IMR-90 (cell line): ENCODE results near the gene CYTH4. TPM values are rescaled to one million over a fixed set of nuclear protein-coding genes. Genes with fewer than 3 reads are reported as not detected.

Experiments
- ATAC-seq: fragments of 200-7000 bp; cut with Tn5 transposase; 2 replicates; pipeline ENCODE4 v1.9.1; 2020; ENCODE audit warnings: low read depth, mild to moderate bottlenecking, moderate library complexity
- BruUV-seq: library from RNA; stranded (reverse); fragments of 400-500 nt; replicated peaks from 2 replicates; lab custom pipeline; 2021; lab: Mats Ljungman, UMichigan
- CTCF ChIA-PET: fragments of 300-600 bp; formaldehyde crosslinking; extraction: SDS; loops from one replicate; lab custom pipeline; 2021; ENCODE audit warnings: antibody characterized with exemption; lab: Yijun Ruan, JAX
- POLR2A ChIA-PET: fragments of 300-600 bp; sonication (Branson Sonifier 250); formaldehyde crosslinking; loops from one replicate; lab custom pipeline; 2022; ENCODE audit warnings: antibody characterized with exemption; ENCODE audit not compliant: unreplicated experiment; lab: Charles Lee
- DNase-seq: peaks from one replicate; pipeline ENCODE4 v3.0.0; 2013
- H2AFZ ChIP-seq: replicated peaks from 2 replicates; pipeline ENCODE3; 2013; ENCODE audit warnings: low read length, mild to moderate bottlenecking; ENCODE audit not compliant: poor library complexity
- H2AK5ac ChIP-seq: 2 replicates; pipeline ENCODE4 v1.6.1; 2013; ENCODE audit warnings: low read depth, low read length, inconsistent platforms
- H2AK9ac ChIP-seq: replicated peaks from 2 replicates; pipeline ENCODE3; 2013; ENCODE audit warnings: mild to moderate bottlenecking, low read depth, low read length, moderate library complexity; ENCODE audit not compliant: poor library complexity
- H2BK120ac ChIP-seq: 2 replicates; pipeline ENCODE4 v1.6.1; 2013; ENCODE audit warnings: low read depth, low read length, inconsistent platforms
- H2BK15ac ChIP-seq: 3 replicates; pipeline ENCODE4 v1.6.1; 2013; ENCODE audit warnings: low read depth, low read length, inconsistent platforms
- H2BK20ac ChIP-seq: 2 replicates; pipeline ENCODE4 v1.6.1; 2013; ENCODE audit warnings: low read depth, mild to moderate bottlenecking, inconsistent platforms, low read length, moderate library complexity
- H2BK5ac ChIP-seq: 2 replicates; pipeline ENCODE4 v1.6.1; 2013; ENCODE audit warnings: mild to moderate bottlenecking, low read depth, low read length, inconsistent platforms; ENCODE audit not compliant: poor library complexity, severe bottlenecking
- H3K14ac ChIP-seq: replicated peaks from 2 replicates; pipeline ENCODE4 v1.6.1; 2013; ENCODE audit warnings: low read depth, low read length, inconsistent platforms
- H3K18ac ChIP-seq: 2 replicates; pipeline ENCODE4 v1.6.1; 2013; ENCODE audit warnings: low read depth, low read length, control low read depth
- H3K23ac ChIP-seq: 2 replicates; pipeline ENCODE4 v1.6.1; 2013; ENCODE audit warnings: low read depth, low read length, inconsistent platforms
- H3K27ac ChIP-seq: 2 replicates; pipeline ENCODE4 v1.5.1; 2013; ENCODE audit warnings: mild to moderate bottlenecking, control low read depth, low read length; ENCODE audit not compliant: insufficient read depth
- H3K27me3 ChIP-seq: 2 replicates; pipeline ENCODE4 v1.6.1; 2013; ENCODE audit warnings: low read length; ENCODE audit not compliant: control insufficient read depth, insufficient read depth
- H3K36me3 ChIP-seq: 2 replicates; pipeline ENCODE4 v1.6.1; 2013; ENCODE audit warnings: low read length, mixed read lengths; ENCODE audit not compliant: control insufficient read depth, insufficient read depth
- H3K4ac ChIP-seq: 2 replicates; pipeline ENCODE4 v1.6.1; 2013; ENCODE audit warnings: low read depth, low read length, inconsistent platforms
- H3K4me1 ChIP-seq: 2 replicates; pipeline ENCODE4 v1.6.1; 2013; ENCODE audit warnings: low read length, mixed read lengths; ENCODE audit not compliant: control insufficient read depth, insufficient read depth
- H3K4me2 ChIP-seq: 2 replicates; pipeline ENCODE4 v1.6.1; 2013; ENCODE audit warnings: low read depth, mild to moderate bottlenecking, control low read depth, low read length, moderate library complexity
- H3K4me3 ChIP-seq: 2 replicates; pipeline ENCODE4 v1.5.1; 2013; ENCODE audit warnings: low read depth, mild to moderate bottlenecking, control low read depth, low read length, moderate library complexity; ENCODE audit not compliant: insufficient read depth
- H3K56ac ChIP-seq: 2 replicates; pipeline ENCODE4 v1.6.1; 2013; ENCODE audit warnings: low read length, inconsistent platforms; ENCODE audit not compliant: insufficient read depth; ENCODE audit errors: extremely low read depth
- H3K79me1 ChIP-seq, 2 experiments: 2 replicates each; pipeline ENCODE4 v1.6.1; 2013; ENCODE audit warnings: low read length in 2 of 2, inconsistent platforms in 1 of 2, low read depth in 1 of 2
- H3K9ac ChIP-seq: 2 replicates; pipeline ENCODE4 v1.6.1; 2013; ENCODE audit warnings: low read depth, low read length, control low read depth
- H3K9me1 ChIP-seq: 2 replicates; pipeline ENCODE4 v1.6.1; 2013; ENCODE audit warnings: low read length, inconsistent platforms; ENCODE audit not compliant: insufficient read depth
- H3K9me3 ChIP-seq: 2 replicates; pipeline ENCODE4 v1.6.1; 2013; ENCODE audit warnings: low read length; ENCODE audit not compliant: control insufficient read depth, insufficient read depth
- H4K20me1 ChIP-seq: 2 replicates; pipeline ENCODE4 v1.6.1; 2013; ENCODE audit warnings: low read length, inconsistent platforms; ENCODE audit not compliant: insufficient read depth
- H4K5ac ChIP-seq: 2 replicates; pipeline ENCODE4 v1.6.1; 2013; ENCODE audit warnings: mild to moderate bottlenecking, low read depth, low read length, control low read depth
- H4K8ac ChIP-seq, 2 experiments: 2 replicates each; pipeline ENCODE4 v1.6.1; 2013; ENCODE audit warnings: low read depth in 2 of 2, low read length in 2 of 2, control low read depth in 1 of 2, inconsistent platforms in 1 of 2
- H4K91ac ChIP-seq: 2 replicates; pipeline ENCODE4 v1.6.1; 2013; ENCODE audit warnings: low read depth, low read length, inconsistent platforms; ENCODE audit not compliant: insufficient read depth
- CEBPB ChIP-seq: IDR thresholded peaks from 2 replicates; pipeline ENCODE4 v1.6.1; 2012; ENCODE audit warnings: low read depth, low read length, improper control_type of control experiment
- POLR2A ChIP-seq: IDR thresholded peaks from 2 replicates; pipeline ENCODE4 v1.6.1; 2012; ENCODE audit warnings: mild to moderate bottlenecking, low read depth, low read length
- RAD21 ChIP-seq: IDR thresholded peaks from 2 replicates; pipeline ENCODE4 v1.6.1; 2012; ENCODE audit warnings: low read length, improper control_type of control experiment
- WGBS, 2 experiments: methylation state at CpG; one replicate each; pipeline versions ENCODE4 v1.1.5 to v1.1.7; 2013; ENCODE audit warnings: missing lambda C conversion rate in 2 of 2; ENCODE audit not compliant: insufficient read length in 1 of 2; ENCODE audit errors: extremely low coverage in 2 of 2; 5-methylcytosine and 5-hydroxymethylcytosine counted together
- dilution Hi-C: fragments of 300-500 bp; cut with HindIII; formaldehyde crosslinking; loops from one replicate; pipeline ENCODE4 v1.14.3; 2018; ENCODE audit warnings: low sequenced_read_pairs; ENCODE audit not compliant: unreplicated experiment
- in situ Hi-C: fragments of 300-500 bp; cut with MboI; formaldehyde crosslinking; loops from 3 replicates; pipeline ENCODE4 v1.14.3; 2019; ENCODE audit warnings: low sequenced_read_pairs, inconsistent platforms, mixed read lengths
- intact Hi-C: fragments of 100-400 bp; cut with micrococcal nuclease; formaldehyde crosslinking; loops from 2 replicates; pipeline ENCODE4 v1.10.0; 2022
- polyA plus RNA-seq, 3 experiments: library from polyadenylated mRNA; depleted of rRNA; stranded (reverse); fragments of >200 nt; gene quantifications; 2 replicates each; pipeline ENCODE4 v1.2.3, GENCODE V29; 2012; ENCODE audit warnings: low replicate concordance in 1 of 3
- total RNA-seq: library from RNA; depleted of rRNA; stranded (reverse); fragments of >200 nt; gene quantifications from 2 replicates; pipeline ENCODE4 v1.2.3, GENCODE V29; 2012

The CYTH4 gene
- total and polyA plus RNA-seq, 2 of the 4 experiments (the other 2 are of a cell fraction): 0.36 to 0.55 TPM

DNA sequence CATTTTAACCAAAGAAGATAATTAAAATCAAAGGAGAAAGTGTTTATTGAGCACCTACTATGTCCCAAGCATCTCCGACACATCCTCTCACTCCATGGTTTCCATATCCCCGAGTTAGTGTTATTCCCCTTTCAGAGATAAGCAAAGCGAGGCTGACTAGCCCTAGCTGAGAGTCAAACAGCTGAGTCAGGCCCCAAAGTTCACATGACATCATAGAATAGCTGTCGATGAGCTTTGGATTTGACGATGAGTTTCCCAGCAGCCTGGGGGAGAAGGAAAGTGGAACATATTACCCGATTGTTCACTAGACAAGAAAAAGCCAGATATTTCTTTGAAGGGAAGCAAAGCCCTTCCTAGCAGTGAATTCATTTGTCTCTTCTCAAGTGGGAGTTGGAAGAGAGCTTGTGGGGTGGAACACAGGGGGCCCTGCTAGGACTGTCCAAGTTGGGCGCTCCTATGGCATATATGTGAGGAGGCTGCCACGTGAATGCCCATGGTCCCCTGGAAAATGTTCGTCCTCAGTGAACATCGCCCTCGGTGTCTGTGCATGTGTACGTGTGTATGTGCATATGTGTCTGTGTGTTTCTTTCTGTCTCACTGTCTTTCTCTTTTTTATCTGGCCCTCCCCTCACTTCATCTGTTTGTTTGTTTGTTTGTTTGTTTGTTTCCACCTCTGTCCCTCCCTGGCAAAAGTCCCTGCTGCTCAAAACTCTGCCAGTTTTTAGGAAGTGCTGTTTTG is 493 bp upstream of the CYTH4 start:
- H2BK5ac ChIP-seq: no peak overlapping the region
- H3K27me3 ChIP-seq: peaks cover 7% of the 10 kb centered on the region; the same call in 1 of the 2 replicates
- H4K5ac ChIP-seq: no peak overlapping the region
- H3K79me1 ChIP-seq: no peaks in the 10 kb centered on the region
- H3K4ac ChIP-seq: no peak overlapping the region
- no peak overlapping the region for H3K18ac ChIP-seq
- no peak overlapping the region for H4K91ac ChIP-seq
- no TSS peak for BruUV-seq
- H3K4me3 ChIP-seq: no peak overlapping the region
- H3K14ac ChIP-seq: no peak overlapping the region
- dilution Hi-C loops (no loop called here), intact Hi-C loops (no loop called here), in situ Hi-C loops (no loop called here)
- H3K9me3 ChIP-seq: peaks cover 5% of the 10 kb centered on the region
- peak overlapping the region; percentile 14 for H2AFZ ChIP-seq
- H3K4me2 ChIP-seq: no peak overlapping the region
- peaks cover 9% of the 10 kb centered on the region; the same call in 1 of the 2 replicates for H3K9me1 ChIP-seq
- DNase-seq (no peak), ATAC-seq (no peak)
- no peak overlapping the region for H3K56ac ChIP-seq
- no peaks in the 10 kb centered on the region for H3K36me3 ChIP-seq
- no peak overlapping the region for H4K8ac ChIP-seq
- H2AK9ac ChIP-seq: no peak overlapping the region
- ChIA-PET CTCF (no interaction called here), POLR2A (no interaction called here)
- WGBS, 2 experiments: 100% methylated on average over 3 of the region's 12 CpGs; no CpG with 5 or more reads in 1 of the 2 experiments
- no peaks in the 10 kb centered on the region for H4K20me1 ChIP-seq
- no peak overlapping the region for H3K9ac ChIP-seq
- no peak overlapping the region for H3K23ac ChIP-seq
- H3K4me1 ChIP-seq: no peaks in the 10 kb centered on the region; the same call in 1 of the 2 replicates
- no peak overlapping the region for H3K27ac ChIP-seq
- H2BK120ac ChIP-seq: no peak overlapping the region
- H2BK15ac ChIP-seq: no peak overlapping the region
- H2BK20ac ChIP-seq: no peak overlapping the region
- H2AK5ac ChIP-seq: no peak overlapping the region
- TF ChIP-seq RAD21 (no peak), CEBPB (no peak), POLR2A (no peak)
